ENCODE results near the gene NUDT11.
"Not testable (repeated sequence)": the region's sequence is repeated elsewhere in the genome, so short reads cannot be mapped to it uniquely, and the experiment has no call there.

The NUDT11 gene

DNA sequence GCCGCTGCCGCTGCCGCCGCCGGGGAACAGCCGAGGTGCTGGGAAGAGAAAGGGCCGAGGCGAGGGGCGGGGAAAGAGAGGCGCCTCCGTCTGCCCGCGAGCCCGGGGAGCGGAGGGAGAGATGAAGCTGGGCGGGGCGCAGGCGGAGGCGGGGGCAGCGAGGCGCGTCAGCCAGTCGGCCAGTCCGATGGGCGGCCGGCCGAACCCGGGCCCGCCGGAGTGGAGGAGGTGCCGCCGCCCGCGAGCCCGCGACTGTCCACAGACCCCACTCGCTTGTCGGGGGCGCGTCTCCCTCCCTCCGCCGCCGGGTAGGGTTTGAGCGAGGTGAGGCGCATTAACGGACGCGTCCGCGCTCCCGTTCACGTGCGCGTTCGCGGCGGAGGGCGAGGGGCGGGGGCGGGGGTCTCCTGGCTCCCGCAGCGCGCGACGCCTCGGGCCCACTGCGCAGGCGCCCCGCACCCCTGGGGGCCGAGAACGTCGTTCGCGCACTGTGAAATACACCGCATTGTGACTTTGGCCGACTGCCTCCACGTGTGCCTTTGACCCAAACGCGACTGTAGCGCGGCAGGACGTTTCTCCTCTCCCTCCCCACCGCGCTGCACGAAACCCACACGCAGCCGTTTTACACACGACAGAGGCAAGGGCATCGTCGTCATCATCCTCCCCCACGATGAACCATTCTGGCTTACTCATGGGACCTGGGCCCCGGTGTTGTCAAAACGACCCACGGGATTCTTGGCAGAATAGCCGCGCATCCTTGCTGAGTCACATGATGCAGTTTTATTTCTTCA is at the start of gene NUDT11:
TSS of gene NUDT11 (minus strand) at position 92 of the 791 bp plus-strand sequence. CDS start 148 bp downstream, outside the sequence.
- peak within 1 kb of the TSS; percentile 37; the same call in 1 of the 2 replicates for H3K4me3 ChIP-seq (ENCODE audit: low read depth, low read length)
- TF ChIP-seq, protein P1, sequence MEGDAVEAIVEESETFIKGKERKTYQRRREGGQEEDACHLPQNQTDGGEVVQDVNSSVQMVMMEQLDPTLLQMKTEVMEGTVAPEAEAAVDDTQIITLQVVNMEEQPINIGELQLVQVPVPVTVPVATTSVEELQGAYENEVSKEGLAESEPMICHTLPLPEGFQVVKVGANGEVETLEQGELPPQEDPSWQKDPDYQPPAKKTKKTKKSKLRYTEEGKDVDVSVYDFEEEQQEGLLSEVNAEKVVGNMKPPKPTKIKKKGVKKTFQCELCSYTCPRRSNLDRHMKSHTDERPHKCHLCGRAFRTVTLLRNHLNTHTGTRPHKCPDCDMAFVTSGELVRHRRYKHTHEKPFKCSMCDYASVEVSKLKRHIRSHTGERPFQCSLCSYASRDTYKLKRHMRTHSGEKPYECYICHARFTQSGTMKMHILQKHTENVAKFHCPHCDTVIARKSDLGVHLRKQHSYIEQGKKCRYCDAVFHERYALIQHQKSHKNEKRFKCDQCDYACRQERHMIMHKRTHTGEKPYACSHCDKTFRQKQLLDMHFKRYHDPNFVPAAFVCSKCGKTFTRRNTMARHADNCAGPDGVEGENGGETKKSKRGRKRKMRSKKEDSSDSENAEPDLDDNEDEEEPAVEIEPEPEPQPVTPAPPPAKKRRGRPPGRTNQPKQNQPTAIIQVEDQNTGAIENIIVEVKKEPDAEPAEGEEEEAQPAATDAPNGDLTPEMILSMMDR (IDR thresholded peaks at IDR 0.05; ENCODE audit: insufficient read depth, low read depth, low read length, missing control alignments), result no peak
- peak; percentile 18 for DNase-seq (ENCODE audit: low read depth)

DNA sequence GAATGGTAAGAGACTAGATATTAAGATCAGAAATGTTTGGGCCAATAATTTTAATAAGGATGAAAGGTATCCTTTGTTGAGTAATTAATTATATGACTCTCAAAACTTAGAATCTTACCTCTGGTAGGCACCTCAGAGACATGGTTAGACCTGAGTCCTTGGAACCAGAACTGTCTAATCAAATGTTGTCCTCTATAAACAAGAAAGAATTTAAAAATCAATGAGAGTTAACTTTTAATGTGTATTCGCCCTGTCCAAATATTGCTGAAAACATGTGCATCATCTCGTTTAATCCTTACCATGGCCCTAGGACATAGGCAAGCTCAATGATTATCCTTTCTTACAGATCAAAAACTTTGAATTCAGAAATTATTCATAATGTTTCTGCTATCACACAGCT is 24.0 kb upstream of the NUDT11 start:
- TF ChIP-seq, protein P1 (IDR thresholded peaks at IDR 0.05; ENCODE audit: insufficient read depth, low read depth, low read length, missing control alignments), result no peak
- DNase-seq (ENCODE audit: low read depth), result no peak
- H3K4me3 ChIP-seq (ENCODE audit: low read depth, low read length), result no peak overlapping the region

- not testable (repeated sequence) for DNase-seq (ENCODE audit: low read depth); H3K4me3 ChIP-seq (ENCODE audit: low read depth, low read length)
These were observed 22.7 kb upstream of the NUDT11 start for GRCh38 chrX:51519131-51519530.

GRCh38 chrX:51507551-51507950 is 11.2 kb upstream of the NUDT11 start:
- TF ChIP-seq, protein P1 (IDR thresholded peaks at IDR 0.05; ENCODE audit: insufficient read depth, low read depth, low read length, missing control alignments), result no peak
- no peak for DNase-seq (ENCODE audit: low read depth)
- no peak overlapping the region for H3K4me3 ChIP-seq (ENCODE audit: low read depth, low read length)

- H3K4me3 ChIP-seq (ENCODE audit: low read depth, low read length), result peak overlapping the region; percentile 37; the same call in 1 of the 2 replicates
- DNase-seq (ENCODE audit: low read depth), result not testable (repeated sequence)
These were observed 497 bp downstream of the NUDT11 start for GRCh38 chrX:51495701-51496488.

- TF ChIP-seq, protein P1 (IDR thresholded peaks at IDR 0.05; ENCODE audit: insufficient read depth, low read depth, low read length, missing control alignments), result no peak
- no peak overlapping the region for H3K4me3 ChIP-seq (ENCODE audit: low read depth, low read length)
- DNase-seq (ENCODE audit: low read depth), result no peak
These were observed 2.0 kb downstream of the NUDT11 start for GRCh38 chrX:51494409-51494808.

DNA sequence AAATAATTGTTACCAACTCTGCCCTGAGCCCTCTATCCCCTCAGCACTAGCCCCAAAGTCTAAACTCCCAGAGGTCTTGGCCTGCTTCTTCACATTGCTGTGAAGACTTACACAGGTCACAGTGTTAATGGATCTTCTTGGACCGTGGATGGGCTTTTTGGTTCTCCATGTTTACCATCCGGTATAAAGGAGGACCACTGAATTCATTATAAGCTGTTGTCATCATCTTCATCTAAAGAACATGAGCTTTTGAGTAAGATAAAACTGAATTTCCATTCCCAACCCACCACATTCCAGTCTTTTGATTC is 8.5 kb downstream of the NUDT11 start:
- TF ChIP-seq, protein P1 (IDR thresholded peaks at IDR 0.05; ENCODE audit: insufficient read depth, low read depth, low read length, missing control alignments), result no peak
- H3K4me3 ChIP-seq (ENCODE audit: low read depth, low read length), result no peak overlapping the region
- DNase-seq (ENCODE audit: low read depth), result no peak

Measured in GM12865 (cell line).